ENCODE measurements around the gene ARHGEF9.

DNA sequence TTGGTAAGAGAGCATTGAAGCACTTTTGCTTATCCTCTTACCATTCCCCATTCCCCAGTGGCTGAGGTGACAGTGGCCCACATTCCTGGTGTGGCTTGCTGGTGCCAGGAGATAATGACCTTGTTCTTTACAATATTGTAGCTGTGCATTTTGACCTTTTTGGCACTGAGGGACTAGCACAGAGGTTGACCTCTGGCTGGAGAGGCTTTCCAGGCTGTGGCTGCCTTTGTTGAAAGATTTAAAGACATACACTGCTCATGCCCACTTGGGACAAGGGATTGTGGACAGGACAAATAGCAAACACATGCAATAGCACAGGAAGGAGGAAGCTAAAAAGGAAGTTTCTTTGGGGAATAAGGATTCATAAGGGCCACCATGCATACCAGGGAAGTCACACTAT lies 65.4 kb downstream of the ARHGEF9 start:
- TF ChIP-seq, protein P1, sequence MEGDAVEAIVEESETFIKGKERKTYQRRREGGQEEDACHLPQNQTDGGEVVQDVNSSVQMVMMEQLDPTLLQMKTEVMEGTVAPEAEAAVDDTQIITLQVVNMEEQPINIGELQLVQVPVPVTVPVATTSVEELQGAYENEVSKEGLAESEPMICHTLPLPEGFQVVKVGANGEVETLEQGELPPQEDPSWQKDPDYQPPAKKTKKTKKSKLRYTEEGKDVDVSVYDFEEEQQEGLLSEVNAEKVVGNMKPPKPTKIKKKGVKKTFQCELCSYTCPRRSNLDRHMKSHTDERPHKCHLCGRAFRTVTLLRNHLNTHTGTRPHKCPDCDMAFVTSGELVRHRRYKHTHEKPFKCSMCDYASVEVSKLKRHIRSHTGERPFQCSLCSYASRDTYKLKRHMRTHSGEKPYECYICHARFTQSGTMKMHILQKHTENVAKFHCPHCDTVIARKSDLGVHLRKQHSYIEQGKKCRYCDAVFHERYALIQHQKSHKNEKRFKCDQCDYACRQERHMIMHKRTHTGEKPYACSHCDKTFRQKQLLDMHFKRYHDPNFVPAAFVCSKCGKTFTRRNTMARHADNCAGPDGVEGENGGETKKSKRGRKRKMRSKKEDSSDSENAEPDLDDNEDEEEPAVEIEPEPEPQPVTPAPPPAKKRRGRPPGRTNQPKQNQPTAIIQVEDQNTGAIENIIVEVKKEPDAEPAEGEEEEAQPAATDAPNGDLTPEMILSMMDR (IDR thresholded peaks at IDR 0.05 in 2 of 3, conservative IDR thresholded peaks at IDR 0.05 in 1 of 3; ENCODE audit: control insufficient read depth in 2 of 3, extremely low read depth in 1 of 3, insufficient read depth in 1 of 3, low read depth in 3 of 3, low read length in 3 of 3): no peak
- TF ChIP-seq HDAC6 (IDR thresholded peaks at IDR 0.05; ENCODE audit: unreplicated experiment): no peak
- TF ChIP-seq, protein P2, sequence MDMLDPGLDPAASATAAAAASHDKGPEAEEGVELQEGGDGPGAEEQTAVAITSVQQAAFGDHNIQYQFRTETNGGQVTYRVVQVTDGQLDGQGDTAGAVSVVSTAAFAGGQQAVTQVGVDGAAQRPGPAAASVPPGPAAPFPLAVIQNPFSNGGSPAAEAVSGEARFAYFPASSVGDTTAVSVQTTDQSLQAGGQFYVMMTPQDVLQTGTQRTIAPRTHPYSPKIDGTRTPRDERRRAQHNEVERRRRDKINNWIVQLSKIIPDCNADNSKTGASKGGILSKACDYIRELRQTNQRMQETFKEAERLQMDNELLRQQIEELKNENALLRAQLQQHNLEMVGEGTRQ (IDR thresholded peaks at IDR 0.05; ENCODE audit: borderline replicate concordance, low read depth, low read length): no peak
- TF ChIP-seq CHD4 (IDR thresholded peaks at IDR 0.05): no peak
